Chondrocyte (in vitro differentiated cells): ENCODE results near the gene ZNF215. TPM values are rescaled to one million over a fixed set of nuclear protein-coding genes. Genes with fewer than 3 reads are reported as not detected.
"Not testable (repeated sequence)": the region's sequence is repeated elsewhere in the genome, so short reads cannot be mapped to it uniquely, and the experiment has no call there.

Source experiments
- DNase-seq: peaks from one replicate; pipeline ENCODE4 v3.0.0; 2021; ENCODE audit warnings: mixed read lengths, low spot score
- H3K27ac Mint-ChIP-seq: one replicate; pipeline ENCODE4 v1.8.0; 2021; ENCODE audit warnings: mild to moderate bottlenecking, moderate library complexity, mixed read lengths; ENCODE audit not compliant: unreplicated experiment
- H3K27me3 Mint-ChIP-seq: 2 replicates; pipeline ENCODE4 v1.8.0; 2021; ENCODE audit warnings: low read depth, mixed read lengths
- H3K36me3 Mint-ChIP-seq: 2 replicates; pipeline ENCODE4 v1.8.0; 2021; ENCODE audit warnings: low read depth, mixed read lengths
- H3K4me1 Mint-ChIP-seq: 2 replicates; pipeline ENCODE4 v1.8.0; 2021; ENCODE audit warnings: low read depth, mild to moderate bottlenecking, mixed read lengths
- H3K4me3 Mint-ChIP-seq: one replicate; pipeline ENCODE4 v1.8.0; 2021; ENCODE audit warnings: mild to moderate bottlenecking, moderate library complexity, mixed read lengths; ENCODE audit not compliant: unreplicated experiment
- H3K9me3 Mint-ChIP-seq: 2 replicates; pipeline ENCODE4 v1.8.0; 2021; ENCODE audit warnings: low read depth, mixed read lengths
- total RNA-seq: library from RNA; stranded (reverse); gene quantifications from 3 replicates; pipeline ENCODE4 v1.2.1, GENCODE V29; 2021
- TF ChIP-seq, protein P1 (sequence below): fragments of 200-600 bp; sonication (generic); IDR thresholded peaks from 2 replicates; pipeline ENCODE4 v1.5.0; 2021; ENCODE audit warnings: antibody characterized with exemption, mild to moderate bottlenecking, moderate library complexity

The ZNF215 gene
- total RNA-seq, 1 donor from 2014 or later = 2.4 TPM

DNA sequence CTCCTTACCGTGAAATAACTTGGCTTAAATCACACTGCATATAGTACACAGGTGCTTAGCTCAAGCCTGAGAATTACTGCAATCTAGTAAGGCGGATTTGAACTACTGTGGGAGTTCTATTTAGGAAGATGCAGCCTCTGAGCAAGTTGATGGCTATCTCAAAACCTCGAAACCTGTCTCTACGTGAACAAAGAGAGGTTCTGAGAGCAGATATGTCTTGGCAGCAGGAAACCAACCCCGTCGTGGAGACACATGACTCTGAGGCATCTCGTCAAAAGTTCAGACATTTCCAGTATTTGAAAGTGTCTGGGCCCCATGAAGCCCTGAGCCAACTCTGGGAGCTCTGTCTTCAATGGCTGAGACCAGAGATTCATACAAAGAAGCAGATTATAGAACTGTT, 5.9 kb downstream of the ZNF215 start:
- Mint-ChIP-seq H3K27ac (no peak overlapping the region), H3K27me3 (no peaks in the 10 kb centered on the region), H3K4me1 (peaks cover 11% of the 10 kb centered on the region), H3K36me3 (peaks cover 2% of the 10 kb centered on the region), H3K9me3 (no peaks in the 10 kb centered on the region), H3K4me3 (no peak overlapping the region)
- no peak for DNase-seq
- TF ChIP-seq, protein P1, sequence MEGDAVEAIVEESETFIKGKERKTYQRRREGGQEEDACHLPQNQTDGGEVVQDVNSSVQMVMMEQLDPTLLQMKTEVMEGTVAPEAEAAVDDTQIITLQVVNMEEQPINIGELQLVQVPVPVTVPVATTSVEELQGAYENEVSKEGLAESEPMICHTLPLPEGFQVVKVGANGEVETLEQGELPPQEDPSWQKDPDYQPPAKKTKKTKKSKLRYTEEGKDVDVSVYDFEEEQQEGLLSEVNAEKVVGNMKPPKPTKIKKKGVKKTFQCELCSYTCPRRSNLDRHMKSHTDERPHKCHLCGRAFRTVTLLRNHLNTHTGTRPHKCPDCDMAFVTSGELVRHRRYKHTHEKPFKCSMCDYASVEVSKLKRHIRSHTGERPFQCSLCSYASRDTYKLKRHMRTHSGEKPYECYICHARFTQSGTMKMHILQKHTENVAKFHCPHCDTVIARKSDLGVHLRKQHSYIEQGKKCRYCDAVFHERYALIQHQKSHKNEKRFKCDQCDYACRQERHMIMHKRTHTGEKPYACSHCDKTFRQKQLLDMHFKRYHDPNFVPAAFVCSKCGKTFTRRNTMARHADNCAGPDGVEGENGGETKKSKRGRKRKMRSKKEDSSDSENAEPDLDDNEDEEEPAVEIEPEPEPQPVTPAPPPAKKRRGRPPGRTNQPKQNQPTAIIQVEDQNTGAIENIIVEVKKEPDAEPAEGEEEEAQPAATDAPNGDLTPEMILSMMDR = no peak

DNA sequence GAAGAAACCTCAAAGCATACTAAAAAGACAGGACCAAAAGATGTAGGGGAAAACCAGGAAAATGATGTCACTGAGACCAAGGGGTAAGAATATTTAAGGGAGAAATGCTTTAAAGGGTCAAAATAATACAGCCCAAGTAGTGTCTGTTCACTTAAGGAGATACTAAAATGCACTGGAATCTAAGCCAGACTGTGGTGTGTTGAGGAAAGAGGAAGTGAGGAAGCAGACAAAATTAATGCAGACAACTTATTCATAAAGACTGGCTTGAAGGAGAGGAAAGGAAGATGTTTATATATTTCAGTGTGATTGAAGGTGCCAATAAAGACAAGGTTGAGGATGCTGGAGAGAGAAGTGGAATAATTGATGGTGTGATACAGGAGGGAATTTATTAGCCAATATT, 15.7 kb downstream of the ZNF215 start:
- Mint-ChIP-seq H3K27ac (no peak overlapping the region), H3K4me3 (no peak overlapping the region), H3K4me1 (no peaks in the 10 kb centered on the region), H3K9me3 (no peaks in the 10 kb centered on the region), H3K27me3 (no peaks in the 10 kb centered on the region), H3K36me3 (peaks cover 4% of the 10 kb centered on the region)
- TF ChIP-seq, protein P1 = no peak
- DNase-seq = no peak

DNA sequence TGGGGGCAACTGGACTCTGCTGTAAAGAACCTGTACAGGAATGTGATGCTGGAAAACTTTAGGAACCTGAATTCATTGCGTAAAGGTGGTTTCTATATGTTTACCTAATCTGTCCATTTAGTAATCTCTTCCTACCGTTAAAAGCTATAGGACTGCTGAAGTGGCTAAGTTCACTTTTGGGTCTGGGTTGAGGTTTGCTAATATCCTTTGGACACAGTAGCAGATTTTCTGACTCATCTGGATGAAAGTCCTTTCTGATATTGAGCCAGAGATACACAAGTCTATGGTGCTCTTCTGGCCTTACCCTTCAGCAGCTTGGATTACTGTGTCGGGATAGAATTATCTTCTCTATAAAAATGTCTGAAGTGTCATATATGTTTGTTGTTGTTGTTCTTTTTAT, 16.9 kb downstream of the ZNF215 start:
- H3K4me3 Mint-ChIP-seq = no peak overlapping the region
- no peaks in the 10 kb centered on the region for H3K27me3 Mint-ChIP-seq

DNA sequence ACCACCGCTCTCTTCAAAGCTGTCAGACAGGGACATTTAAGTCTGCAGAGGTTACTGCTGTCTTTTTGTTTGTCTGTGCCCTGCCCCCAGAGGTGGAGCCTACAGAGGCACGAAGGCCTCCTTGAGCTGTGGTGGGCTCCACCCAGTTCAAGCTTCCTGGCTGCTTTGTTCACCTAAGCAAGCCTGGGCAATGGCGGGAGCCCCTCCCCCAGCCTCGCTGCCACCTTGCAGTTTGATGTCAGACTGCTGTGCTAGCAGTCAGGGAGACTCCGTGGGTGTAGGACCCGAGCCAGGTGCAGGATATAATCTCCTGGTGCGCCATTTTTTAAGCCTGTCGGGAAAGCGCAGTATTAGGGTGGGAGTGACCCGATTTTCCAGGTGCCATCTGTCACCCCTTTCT, 28.0 kb downstream of the ZNF215 start:
- H3K27ac Mint-ChIP-seq = not testable (repeated sequence)

More for the DNA sequence above, 16.9 kb downstream of the ZNF215 start:
- TF ChIP-seq, protein P1 = no peak
- Mint-ChIP-seq H3K4me1 (no peaks in the 10 kb centered on the region), H3K9me3 (no peaks in the 10 kb centered on the region), H3K27ac (no peak overlapping the region), H3K36me3 (peaks cover 4% of the 10 kb centered on the region)
- no peak for DNase-seq

DNA sequence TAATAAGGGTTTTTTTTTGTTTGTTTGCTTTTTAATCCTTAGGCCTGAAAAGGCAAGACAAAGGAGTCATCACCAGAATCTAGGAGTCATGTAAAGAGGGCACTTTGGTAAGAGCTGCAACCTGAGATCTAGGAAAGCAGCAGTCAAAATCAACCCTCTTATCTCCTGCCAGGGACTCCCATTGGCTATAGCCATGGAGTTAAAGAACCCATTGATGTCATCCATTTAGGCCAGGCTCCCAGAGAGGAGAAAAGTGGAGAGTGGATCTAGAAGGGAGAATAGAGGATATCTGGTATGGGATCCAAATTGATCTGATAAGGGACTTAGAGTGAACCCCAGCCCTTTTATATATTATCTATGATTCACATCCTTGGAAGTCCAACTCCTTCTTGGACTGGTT, 35.9 kb downstream of the ZNF215 start:
- Mint-ChIP-seq H3K4me3 (no peak overlapping the region), H3K36me3 (no peaks in the 10 kb centered on the region), H3K27ac (no peak overlapping the region), H3K27me3 (no peaks in the 10 kb centered on the region), H3K4me1 (peaks cover 4% of the 10 kb centered on the region), H3K9me3 (no peaks in the 10 kb centered on the region)
- TF ChIP-seq, protein P1 = no peak
- no peak for DNase-seq

More for the DNA sequence above, 28.0 kb downstream of the ZNF215 start:
- H3K4me1 Mint-ChIP-seq, H3K27me3 Mint-ChIP-seq, H3K36me3 Mint-ChIP-seq, H3K4me3 Mint-ChIP-seq, H3K9me3 Mint-ChIP-seq: not testable (repeated sequence)
- DNase-seq = peak; percentile 54

DNA sequence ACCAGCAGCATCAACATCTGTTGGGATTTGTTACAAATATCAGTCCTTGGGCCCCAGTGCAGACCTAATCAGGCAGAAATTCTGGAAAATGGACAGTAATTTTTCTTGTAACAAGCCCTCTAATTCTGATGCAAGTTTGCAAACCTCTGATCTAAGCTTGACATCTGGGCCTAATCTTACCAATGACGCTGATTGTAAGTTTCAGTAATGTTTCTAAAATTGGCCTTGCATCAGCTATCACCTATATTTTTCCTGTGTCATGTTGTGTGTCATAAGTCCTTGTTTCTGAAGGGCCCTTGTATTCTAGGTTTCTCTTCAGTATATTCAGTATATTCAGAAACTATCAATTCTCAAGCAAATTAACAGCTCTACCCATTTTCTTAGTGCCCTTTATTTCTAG, 36.4 kb downstream of the ZNF215 start:
- Mint-ChIP-seq H3K36me3 (no peaks in the 10 kb centered on the region), H3K27ac (no peak overlapping the region), H3K4me3 (no peak overlapping the region), H3K27me3 (no peaks in the 10 kb centered on the region), H3K4me1 (peaks cover 4% of the 10 kb centered on the region), H3K9me3 (peaks cover 1% of the 10 kb centered on the region)
- no peak for DNase-seq
- TF ChIP-seq, protein P1 = no peak
